Endothelial cell (in vitro differentiated cells): Measurements from ENCODE around the gene NEBL. TPM values are rescaled to one million over a fixed set of nuclear protein-coding genes. Genes with fewer than 3 reads are reported as not detected.
A peak's percentile ranks its signal among the peaks of the same experiment; 100 is the strongest.

Experiments used
- DNase-seq: peaks from one replicate; pipeline ENCODE4 v3.0.0; 2021; ENCODE audit warnings: low spot score
- H3K27ac Mint-ChIP-seq: one replicate; pipeline ENCODE4 v1.8.0; 2021; ENCODE audit warnings: mixed read lengths, inconsistent platforms; ENCODE audit not compliant: unreplicated experiment
- H3K27me3 Mint-ChIP-seq: one replicate; pipeline ENCODE4 v1.8.0; 2021; ENCODE audit warnings: mild to moderate bottlenecking, moderate library complexity, mixed read lengths, inconsistent platforms; ENCODE audit not compliant: unreplicated experiment
- H3K36me3 Mint-ChIP-seq: one replicate; pipeline ENCODE4 v1.8.0; 2021; ENCODE audit warnings: mild to moderate bottlenecking, low read depth, mixed read lengths, inconsistent platforms; ENCODE audit not compliant: unreplicated experiment
- H3K4me1 Mint-ChIP-seq: one replicate; pipeline ENCODE4 v1.8.0; 2021; ENCODE audit warnings: mild to moderate bottlenecking, mixed read lengths, inconsistent platforms; ENCODE audit not compliant: unreplicated experiment
- H3K4me3 Mint-ChIP-seq: one replicate; pipeline ENCODE4 v1.8.0; 2021; ENCODE audit warnings: mild to moderate bottlenecking, mixed read lengths, inconsistent platforms; ENCODE audit not compliant: unreplicated experiment
- H3K9me3 Mint-ChIP-seq: one replicate; pipeline ENCODE4 v1.8.0; 2021; ENCODE audit warnings: mixed read lengths, inconsistent platforms; ENCODE audit not compliant: unreplicated experiment
- CTCF ChIP-seq: fragments of 200-600 bp; sonication (generic); IDR thresholded peaks from one replicate; pipeline ENCODE4 v1.5.0; 2021; ENCODE audit warnings: antibody characterized with exemption; ENCODE audit not compliant: unreplicated experiment
- total RNA-seq: library from RNA; stranded (reverse); fragmentation: NEBNext Ultra II Directional; extraction: Animal tissue kit (Norgen Biotek cat#: 25700); gene quantifications from one replicate; pipeline ENCODE4 v1.2.1, GENCODE V29; 2021; ENCODE audit not compliant: unreplicated experiment

NEBL gene
- total RNA-seq, 1 donor from 2014 or later: 1.7 TPM

GRCh38 chr10:20892796-20893195 is 4.3 kb downstream of the NEBL start:
- Mint-ChIP-seq H3K4me3 (no peak overlapping the region), H3K27ac (peak overlapping the region; percentile 54), H3K4me1 (peaks cover 19% of the 10 kb centered on the region), H3K36me3 (no peaks in the 10 kb centered on the region), H3K9me3 (no peaks in the 10 kb centered on the region), H3K27me3 (no peaks in the 10 kb centered on the region)
- DNase-seq: no peak
- no peak for TF ChIP-seq CTCF

- Mint-ChIP-seq H3K4me1 (peaks cover 20% of the 10 kb centered on the region), H3K27ac (peak overlapping the region; percentile 54), H3K4me3 (no peak overlapping the region), H3K27me3 (no peaks in the 10 kb centered on the region), H3K9me3 (no peaks in the 10 kb centered on the region), H3K36me3 (no peaks in the 10 kb centered on the region)
- TF ChIP-seq CTCF: no peak
- no peak for DNase-seq
These were observed 5.0 kb downstream of the NEBL start for GRCh38 chr10:20892011-20892585.

- H3K4me3 Mint-ChIP-seq: no peak overlapping the region
- H3K36me3 Mint-ChIP-seq: no peaks in the 10 kb centered on the region
- H3K27ac Mint-ChIP-seq: no peak overlapping the region
- H3K27me3 Mint-ChIP-seq: no peaks in the 10 kb centered on the region
- no peak for DNase-seq
- H3K9me3 Mint-ChIP-seq: no peaks in the 10 kb centered on the region
- H3K4me1 Mint-ChIP-seq: peaks cover 24% of the 10 kb centered on the region
- no peak for TF ChIP-seq CTCF
These were observed 5.8 kb downstream of the NEBL start for GRCh38 chr10:20891338-20891714.

- DNase-seq: no peak
- no peak for TF ChIP-seq CTCF
- no peaks in the 10 kb centered on the region for H3K27me3 Mint-ChIP-seq
- H3K27ac Mint-ChIP-seq: no peak overlapping the region
- peaks cover 24% of the 10 kb centered on the region for H3K4me1 Mint-ChIP-seq
- H3K9me3 Mint-ChIP-seq: no peaks in the 10 kb centered on the region
- H3K4me3 Mint-ChIP-seq: no peak overlapping the region
- no peaks in the 10 kb centered on the region for H3K36me3 Mint-ChIP-seq
These were observed 6.4 kb downstream of the NEBL start for GRCh38 chr10:20890491-20891337.

- Mint-ChIP-seq H3K4me3 (no peak overlapping the region), H3K27me3 (no peaks in the 10 kb centered on the region), H3K4me1 (peaks cover 24% of the 10 kb centered on the region), H3K9me3 (no peaks in the 10 kb centered on the region), H3K36me3 (no peaks in the 10 kb centered on the region), H3K27ac (no peak overlapping the region)
- no peak for TF ChIP-seq CTCF
- DNase-seq: no peak
These were observed 7.1 kb downstream of the NEBL start for GRCh38 chr10:20890009-20890408.
